BLaER1 treated with 17β-estradiol and CSF1 and Interleukin-3, amounts not matched to agents 10 nM and 100 nM (cell line): Measurements from ENCODE around the gene CCDC127.

ENCODE experiments used
- H3K27ac ChIP-seq, 11 experiments: shearing (Covaris generic); formaldehyde crosslinking; 2 replicates each; pipeline ENCODE4 v1.8.1; 2022
- H3K27me3 ChIP-seq, 11 experiments: shearing (Covaris generic); formaldehyde crosslinking; 2 replicates each; pipeline ENCODE4 v1.8.1; 2022
- H3K36me3 ChIP-seq, 11 experiments: shearing (Covaris generic); formaldehyde crosslinking; 2 replicates each; pipeline ENCODE4 v1.8.1; 2022
- H3K4me1 ChIP-seq, 10 experiments: shearing (Covaris generic); formaldehyde crosslinking; 2 replicates each; pipeline ENCODE4 v1.8.1; 2022
- H3K4me2 ChIP-seq, 11 experiments: shearing (Covaris generic); formaldehyde crosslinking; 2 replicates each; pipeline ENCODE4 v1.8.1; 2022
- H3K4me3 ChIP-seq, 10 experiments: shearing (Covaris generic); formaldehyde crosslinking; 2 replicates each; pipeline ENCODE4 v1.8.1; 2022
- H3K9ac ChIP-seq, 11 experiments: shearing (Covaris generic); formaldehyde crosslinking; 2 replicates each; pipeline ENCODE4 v1.8.1; 2022
- H3K9me3 ChIP-seq, 11 experiments: shearing (Covaris generic); formaldehyde crosslinking; replicated peaks in 1 of 11; 2 replicates each; pipeline ENCODE4 v1.8.1; 2022
- H4K20me1 ChIP-seq, 11 experiments: shearing (Covaris generic); formaldehyde crosslinking; 2 replicates each; pipeline ENCODE4 v1.8.1; 2022
- Cebpa-rat ChIP-seq, 11 experiments: shearing (Covaris generic); IDR thresholded peaks; 2 replicates each; pipeline ENCODE4 v1.8.1; 2022

The CCDC127 gene

GRCh38 chr5:171801-172331 is 46.1 kb downstream of the CCDC127 start:
- H3K4me1 ChIP-seq: peaks cover 38 to 80% (median 72%) of the 10 kb centered on the region in 10 experiments
- H4K20me1 ChIP-seq: peaks cover 0 to 8% (median 0%) of the 10 kb centered on the region in 11 experiments; a peak in 2 of 22 replicates
- peak overlapping the region in 1 of 11 experiments; percentile 24; a peak in 1 of 22 replicates for H3K9ac ChIP-seq
- H3K27me3 ChIP-seq: no peaks in the 10 kb centered on the region
- no peaks in the 10 kb centered on the region for H3K9me3 ChIP-seq
- H3K4me2 ChIP-seq: peak overlapping the region in 2 of 11 experiments; percentile 77 to 83; a peak in 3 of 22 replicates
- H3K36me3 ChIP-seq: peaks cover 0 to 30% (median 12%) of the 10 kb centered on the region in 11 experiments; a peak in 13 of 22 replicates
- no peak for TF ChIP-seq Cebpa-rat (IDR thresholded peaks at IDR 0.05)
- no peak overlapping the region for H3K4me3 ChIP-seq
- peak overlapping the region in 2 of 11 experiments; percentile 76 to 80; a peak in 2 of 22 replicates for H3K27ac ChIP-seq

- H3K4me3 ChIP-seq: no peak overlapping the region
- no peaks in the 10 kb centered on the region for H3K27me3 ChIP-seq
- peaks cover 0 to 8% (median 0%) of the 10 kb centered on the region in 11 experiments; a peak in 2 of 22 replicates for H4K20me1 ChIP-seq
- H3K4me1 ChIP-seq: peaks cover 32 to 78% (median 65%) of the 10 kb centered on the region in 10 experiments
- peaks cover 0 to 30% (median 12%) of the 10 kb centered on the region in 11 experiments; a peak in 13 of 22 replicates for H3K36me3 ChIP-seq
- peak overlapping the region in 7 of 11 experiments; percentile 66 to 82 (median 70); a peak in 15 of 22 replicates for H3K27ac ChIP-seq
- H3K9ac ChIP-seq: peak overlapping the region in 7 of 11 experiments; percentile 2 to 65 (median 63); a peak in 10 of 22 replicates
- peak overlapping the region; percentile 77 to 92 (median 83); a peak in 20 of 22 replicates for H3K4me2 ChIP-seq
- no peak for TF ChIP-seq Cebpa-rat (IDR thresholded peaks at IDR 0.05)
- no peaks in the 10 kb centered on the region for H3K9me3 ChIP-seq
Measured at GRCh38 chr5:170971-171800, 46.8 kb downstream of the CCDC127 start.

GRCh38 chr5:169728-170094 is 48.2 kb downstream of the CCDC127 start:
- H3K27ac ChIP-seq: peak overlapping the region in 10 of 11 experiments; percentile 48 to 82 (median 69); a peak in 19 of 22 replicates

GRCh38 chr5:169071-169727 is 48.8 kb downstream of the CCDC127 start:
- peaks cover 0 to 8% (median 0%) of the 10 kb centered on the region in 11 experiments; a peak in 1 of 22 replicates for H4K20me1 ChIP-seq
- peak overlapping the region in 10 of 11 experiments; percentile 48 to 82 (median 69); a peak in 18 of 22 replicates for H3K27ac ChIP-seq
- H3K36me3 ChIP-seq: peaks cover 0 to 37% (median 12%) of the 10 kb centered on the region in 11 experiments; a peak in 13 of 22 replicates
- peak overlapping the region in 4 of 10 experiments; percentile 11 to 27 (median 19); a peak in 2 of 20 replicates for H3K4me3 ChIP-seq
- H3K4me2 ChIP-seq: peak overlapping the region; percentile 77 to 92 (median 83)
- no peaks in the 10 kb centered on the region for H3K27me3 ChIP-seq
- H3K9ac ChIP-seq: peak overlapping the region in 8 of 11 experiments; percentile 24 to 65 (median 60); a peak in 14 of 22 replicates
- peaks cover 30 to 62% (median 49%) of the 10 kb centered on the region in 10 experiments for H3K4me1 ChIP-seq
- H3K9me3 ChIP-seq: peaks cover 0 to 7% (median 0%) of the 10 kb centered on the region in 11 experiments; a peak in 6 of 22 replicates
- no peak for TF ChIP-seq Cebpa-rat (IDR thresholded peaks at IDR 0.05)

More at GRCh38 chr5:169728-170094, 48.2 kb downstream of the CCDC127 start:
- Histone ChIP-seq H3K4me2 (peak overlapping the region; percentile 77 to 92 (median 83)), H3K4me1 (peaks cover 30 to 66% (median 52%) of the 10 kb centered on the region in 10 experiments), H3K36me3 (peaks cover 0 to 31% (median 12%) of the 10 kb centered on the region in 11 experiments; a peak in 13 of 22 replicates), H3K4me3 (peak overlapping the region in 4 of 10 experiments; percentile 11 to 27 (median 19); a peak in 2 of 20 replicates), H3K9ac (peak overlapping the region in 10 of 11 experiments; percentile 24 to 65 (median 57); a peak in 18 of 22 replicates), H3K9me3 (peaks cover 0 to 3% (median 0%) of the 10 kb centered on the region in 11 experiments; a peak in 5 of 22 replicates), H4K20me1 (peaks cover 0 to 8% (median 0%) of the 10 kb centered on the region in 11 experiments; a peak in 1 of 22 replicates), H3K27me3 (no peaks in the 10 kb centered on the region)
- TF ChIP-seq Cebpa-rat (IDR thresholded peaks at IDR 0.05): no peak

GRCh38 chr5:167982-168660 is 49.8 kb downstream of the CCDC127 start:
- no peaks in the 10 kb centered on the region for H3K27me3 ChIP-seq
- no peak overlapping the region for H3K4me3 ChIP-seq
- H3K36me3 ChIP-seq: peaks cover 0 to 40% (median 10%) of the 10 kb centered on the region in 11 experiments; a peak in 12 of 22 replicates
- H3K4me1 ChIP-seq: peaks cover 30 to 64% (median 54%) of the 10 kb centered on the region in 10 experiments
- TF ChIP-seq Cebpa-rat (IDR thresholded peaks at IDR 0.05): no peak
- peaks cover 0 to 8% (median 0%) of the 10 kb centered on the region in 11 experiments; a peak in 1 of 22 replicates for H4K20me1 ChIP-seq
- H3K9me3 ChIP-seq: peaks cover 0 to 8% (median 0%) of the 10 kb centered on the region in 11 experiments; a peak in 6 of 22 replicates
- peak overlapping the region in 3 of 11 experiments; percentile 9 to 39 (median 35); a peak in 3 of 22 replicates for H3K27ac ChIP-seq
- H3K9ac ChIP-seq: peak overlapping the region in 6 of 11 experiments; percentile 5 to 35 (median 26); a peak in 7 of 22 replicates
- H3K4me2 ChIP-seq: peak overlapping the region; percentile 77 to 92 (median 83)

- peak overlapping the region in 1 of 11 experiments; percentile 35; a peak in 1 of 22 replicates for H3K27ac ChIP-seq
Measured at GRCh38 chr5:167511-167910, 50.4 kb downstream of the CCDC127 start.

More at GRCh38 chr5:167511-167910, 50.4 kb downstream of the CCDC127 start:
- H3K36me3 ChIP-seq: peaks cover 0 to 40% (median 6%) of the 10 kb centered on the region in 11 experiments; a peak in 10 of 22 replicates
- H3K4me3 ChIP-seq: no peak overlapping the region
- no peak overlapping the region; a peak in 1 of 22 replicates for H3K9ac ChIP-seq
- H3K27me3 ChIP-seq: no peaks in the 10 kb centered on the region
- no peak for TF ChIP-seq Cebpa-rat (IDR thresholded peaks at IDR 0.05)
- peak overlapping the region in 10 of 11 experiments; percentile 77 to 92 (median 84); a peak in 14 of 22 replicates for H3K4me2 ChIP-seq
- H3K4me1 ChIP-seq: peaks cover 36 to 70% (median 60%) of the 10 kb centered on the region in 10 experiments
- peaks cover 0 to 8% (median 0%) of the 10 kb centered on the region in 11 experiments; a peak in 6 of 22 replicates for H3K9me3 ChIP-seq
- peaks cover 0 to 8% (median 0%) of the 10 kb centered on the region in 11 experiments; a peak in 1 of 22 replicates for H4K20me1 ChIP-seq
